ENCODE data around the gene PCDHB14.
"Not testable (repeated sequence)": the region's sequence is repeated elsewhere in the genome, so short reads cannot be mapped to it uniquely, and the experiment has no call there.

DNA sequence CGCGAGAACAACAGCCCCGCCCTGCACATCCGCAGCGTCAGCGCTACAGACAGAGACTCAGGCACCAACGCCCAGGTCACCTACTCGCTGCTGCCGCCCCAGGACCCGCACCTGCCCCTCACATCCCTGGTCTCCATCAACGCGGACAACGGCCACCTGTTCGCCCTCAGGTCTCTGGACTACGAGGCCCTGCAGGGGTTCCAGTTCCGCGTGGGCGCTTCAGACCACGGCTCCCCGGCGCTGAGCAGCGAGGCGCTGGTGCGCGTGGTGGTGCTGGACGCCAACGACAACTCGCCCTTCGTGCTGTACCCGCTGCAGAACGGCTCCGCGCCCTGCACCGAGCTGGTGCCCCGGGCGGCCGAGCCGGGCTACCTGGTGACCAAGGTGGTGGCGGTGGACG is 7.6 kb upstream of the PCDHB14 start:
- TF ChIP-seq, protein P1, sequence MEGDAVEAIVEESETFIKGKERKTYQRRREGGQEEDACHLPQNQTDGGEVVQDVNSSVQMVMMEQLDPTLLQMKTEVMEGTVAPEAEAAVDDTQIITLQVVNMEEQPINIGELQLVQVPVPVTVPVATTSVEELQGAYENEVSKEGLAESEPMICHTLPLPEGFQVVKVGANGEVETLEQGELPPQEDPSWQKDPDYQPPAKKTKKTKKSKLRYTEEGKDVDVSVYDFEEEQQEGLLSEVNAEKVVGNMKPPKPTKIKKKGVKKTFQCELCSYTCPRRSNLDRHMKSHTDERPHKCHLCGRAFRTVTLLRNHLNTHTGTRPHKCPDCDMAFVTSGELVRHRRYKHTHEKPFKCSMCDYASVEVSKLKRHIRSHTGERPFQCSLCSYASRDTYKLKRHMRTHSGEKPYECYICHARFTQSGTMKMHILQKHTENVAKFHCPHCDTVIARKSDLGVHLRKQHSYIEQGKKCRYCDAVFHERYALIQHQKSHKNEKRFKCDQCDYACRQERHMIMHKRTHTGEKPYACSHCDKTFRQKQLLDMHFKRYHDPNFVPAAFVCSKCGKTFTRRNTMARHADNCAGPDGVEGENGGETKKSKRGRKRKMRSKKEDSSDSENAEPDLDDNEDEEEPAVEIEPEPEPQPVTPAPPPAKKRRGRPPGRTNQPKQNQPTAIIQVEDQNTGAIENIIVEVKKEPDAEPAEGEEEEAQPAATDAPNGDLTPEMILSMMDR (IDR thresholded peaks at IDR 0.05) = not testable (repeated sequence)
- not testable (repeated sequence) for TF ChIP-seq POLR2A (IDR thresholded peaks at IDR 0.05); EP300 (IDR thresholded peaks at IDR 0.05; ENCODE audit: low read depth); POLR2AphosphoS5 (IDR thresholded peaks at IDR 0.05)

Data from transverse colon (tissue), 4 donors.